PC-3 (cell line): ENCODE measurements around the gene ODAPH. TPM values are rescaled to one million over a fixed set of nuclear protein-coding genes. Genes with fewer than 3 reads are reported as not detected.
"Not testable (repeated sequence)": the region's sequence is repeated elsewhere in the genome, so short reads cannot be mapped to it uniquely, and the experiment has no call there.

Experiments used
- ATAC-seq: fragments of 200-7000 bp; cut with Tn5 transposase; 2 replicates; pipeline ENCODE4 v1.9.1; 2020; ENCODE audit warnings: mild to moderate bottlenecking, moderate library complexity
- BruUV-seq: library from RNA; stranded (reverse); fragments of 400-500 nt; replicated peaks from 2 replicates; lab custom pipeline; 2021; lab: Mats Ljungman, UMichigan
- CTCF ChIA-PET: fragments of 300-600 bp; sonication (Branson Sonifier 250); formaldehyde crosslinking; loops from one replicate; lab custom pipeline; 2022; ENCODE audit warnings: antibody characterized with exemption; lab: Charles Lee
- POLR2A ChIA-PET: fragments of 300-600 bp; sonication (Branson Sonifier 250); formaldehyde crosslinking; loops from one replicate; lab custom pipeline; 2022; ENCODE audit warnings: antibody characterized with exemption; ENCODE audit not compliant: unreplicated experiment; lab: Charles Lee
- DNase-seq: peaks from one replicate; pipeline ENCODE4 v3.0.0-alpha.2; 2015
- H2AFZ ChIP-seq: fragments of 300-600 bp; sonication (generic); 2 replicates; pipeline ENCODE4 v1.6.0; 2016; ENCODE audit warnings: antibody characterized with exemption, low read length
- H3F3A ChIP-seq: fragments of 300-600 bp; sonication (generic); one replicate; pipeline ENCODE4 v1.6.0; 2017; ENCODE audit warnings: antibody characterized with exemption, low read length, control low read depth, mild to moderate bottlenecking; ENCODE audit not compliant: unreplicated experiment
- H3K27ac ChIP-seq: fragments of 300-600 bp; sonication (generic); 2 replicates; pipeline ENCODE4 v1.5.1; 2016; ENCODE audit warnings: mild to moderate bottlenecking, low read length
- H3K27me3 ChIP-seq: fragments of 300-600 bp; sonication (generic); 2 replicates; pipeline ENCODE4 v1.6.1; 2016; ENCODE audit warnings: low read length, mixed read lengths
- H3K36me3 ChIP-seq: fragments of 300-600 bp; sonication (generic); 2 replicates; pipeline ENCODE4 v1.6.1; 2016; ENCODE audit warnings: low read depth, mixed run types, low read length, mixed read lengths
- H3K4me1 ChIP-seq: fragments of 300-600 bp; sonication (generic); 2 replicates; pipeline ENCODE4 v1.5.1; 2016; ENCODE audit warnings: low read length; ENCODE audit not compliant: insufficient read depth
- H3K4me2 ChIP-seq: fragments of 300-600 bp; sonication (generic); 2 replicates; pipeline ENCODE4 v1.6.0; 2016; ENCODE audit warnings: low read length
- H3K4me3 ChIP-seq: fragments of 300-600 bp; sonication (generic); 2 replicates; pipeline ENCODE4 v1.5.1; 2016; ENCODE audit warnings: mild to moderate bottlenecking, low read length, mixed read lengths
- H3K79me2 ChIP-seq: fragments of 300-600 bp; sonication (generic); 2 replicates; pipeline ENCODE4 v1.6.1; 2017; ENCODE audit warnings: low read length, mixed read lengths
- H3K9ac ChIP-seq: fragments of 300-600 bp; sonication (generic); 2 replicates; pipeline ENCODE4 v1.6.0; 2016; ENCODE audit warnings: mild to moderate bottlenecking, low read length
- H3K9me2 ChIP-seq: fragments of 300-600 bp; sonication (generic); replicated peaks from 2 replicates; pipeline ENCODE4 v1.6.1; 2016; ENCODE audit warnings: mixed run types, low read length, mixed read lengths
- H3K9me3 ChIP-seq: fragments of 300-600 bp; sonication (generic); 2 replicates; pipeline ENCODE4 v1.6.1; 2016; ENCODE audit warnings: low read length, mixed read lengths
- H4K20me1 ChIP-seq: fragments of 300-600 bp; sonication (generic); 2 replicates; pipeline ENCODE4 v1.6.1; 2016; ENCODE audit warnings: low read length, mixed read lengths
- EZH2 ChIP-seq: fragments of 300-600 bp; sonication (generic); IDR thresholded peaks from one replicate; pipeline ENCODE4 v1.6.1; 2017; ENCODE audit warnings: antibody characterized with exemption, mild to moderate bottlenecking, low read length; ENCODE audit not compliant: unreplicated experiment
- EZH2phosphoT487 ChIP-seq: fragments of 300-600 bp; sonication (generic); IDR thresholded peaks from 2 replicates; pipeline ENCODE4 v1.6.1; 2018; ENCODE audit warnings: mild to moderate bottlenecking, antibody characterized with exemption, low read length, borderline replicate concordance
- intact Hi-C: fragments of 100-400 bp; cut with micrococcal nuclease; formaldehyde crosslinking; loops from 2 replicates; pipeline ENCODE4 v1.9.0; 2023
- total RNA-seq: library from RNA; depleted of rRNA; stranded (reverse); fragments of >200 nt; gene quantifications from 2 replicates; pipeline ENCODE4 v1.2.3, GENCODE V29; 2014
- TF ChIP-seq, protein P1 (sequence below): fragments of 300-600 bp; sonication (generic); conservative IDR thresholded peaks from 2 replicates; pipeline ENCODE4 v1.5.1; 2017; ENCODE audit warnings: antibody characterized with exemption, low read depth, mild to moderate bottlenecking, low read length

Gene ODAPH
- total RNA-seq, 1 experiment from 2014 or later: not detected

- ATAC-seq (no peak), DNase-seq (no peak)
- no peak for TF ChIP-seq EZH2phosphoT487
- TF ChIP-seq, protein P1, sequence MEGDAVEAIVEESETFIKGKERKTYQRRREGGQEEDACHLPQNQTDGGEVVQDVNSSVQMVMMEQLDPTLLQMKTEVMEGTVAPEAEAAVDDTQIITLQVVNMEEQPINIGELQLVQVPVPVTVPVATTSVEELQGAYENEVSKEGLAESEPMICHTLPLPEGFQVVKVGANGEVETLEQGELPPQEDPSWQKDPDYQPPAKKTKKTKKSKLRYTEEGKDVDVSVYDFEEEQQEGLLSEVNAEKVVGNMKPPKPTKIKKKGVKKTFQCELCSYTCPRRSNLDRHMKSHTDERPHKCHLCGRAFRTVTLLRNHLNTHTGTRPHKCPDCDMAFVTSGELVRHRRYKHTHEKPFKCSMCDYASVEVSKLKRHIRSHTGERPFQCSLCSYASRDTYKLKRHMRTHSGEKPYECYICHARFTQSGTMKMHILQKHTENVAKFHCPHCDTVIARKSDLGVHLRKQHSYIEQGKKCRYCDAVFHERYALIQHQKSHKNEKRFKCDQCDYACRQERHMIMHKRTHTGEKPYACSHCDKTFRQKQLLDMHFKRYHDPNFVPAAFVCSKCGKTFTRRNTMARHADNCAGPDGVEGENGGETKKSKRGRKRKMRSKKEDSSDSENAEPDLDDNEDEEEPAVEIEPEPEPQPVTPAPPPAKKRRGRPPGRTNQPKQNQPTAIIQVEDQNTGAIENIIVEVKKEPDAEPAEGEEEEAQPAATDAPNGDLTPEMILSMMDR: no peak
- no peak for TF ChIP-seq EZH2
- H3K4me2 ChIP-seq: no peak overlapping the region
- intact Hi-C loops: no loop called here
- H3K9ac ChIP-seq: no peak overlapping the region
- H3K36me3 ChIP-seq: peaks cover 38% of the 10 kb centered on the region
- H3K79me2 ChIP-seq: no peaks in the 10 kb centered on the region
- POLR2A ChIA-PET: no interaction called here
- H3K27ac ChIP-seq: no peak overlapping the region
- CTCF ChIA-PET: no interaction called here
- no peaks in the 10 kb centered on the region for H3K9me2 ChIP-seq
- no TSS peak for BruUV-seq
- H3F3A ChIP-seq: no peaks in the 10 kb centered on the region
- H2AFZ ChIP-seq: no peak overlapping the region
- H3K4me3 ChIP-seq: no peak overlapping the region
- H3K9me3 ChIP-seq: no peaks in the 10 kb centered on the region
- H3K4me1 ChIP-seq: no peaks in the 10 kb centered on the region
- H4K20me1 ChIP-seq: no peaks in the 10 kb centered on the region
- no peaks in the 10 kb centered on the region for H3K27me3 ChIP-seq
Measured at GRCh38 chr4:75527482-75527881, 28.4 kb upstream of the ODAPH start.

DNA sequence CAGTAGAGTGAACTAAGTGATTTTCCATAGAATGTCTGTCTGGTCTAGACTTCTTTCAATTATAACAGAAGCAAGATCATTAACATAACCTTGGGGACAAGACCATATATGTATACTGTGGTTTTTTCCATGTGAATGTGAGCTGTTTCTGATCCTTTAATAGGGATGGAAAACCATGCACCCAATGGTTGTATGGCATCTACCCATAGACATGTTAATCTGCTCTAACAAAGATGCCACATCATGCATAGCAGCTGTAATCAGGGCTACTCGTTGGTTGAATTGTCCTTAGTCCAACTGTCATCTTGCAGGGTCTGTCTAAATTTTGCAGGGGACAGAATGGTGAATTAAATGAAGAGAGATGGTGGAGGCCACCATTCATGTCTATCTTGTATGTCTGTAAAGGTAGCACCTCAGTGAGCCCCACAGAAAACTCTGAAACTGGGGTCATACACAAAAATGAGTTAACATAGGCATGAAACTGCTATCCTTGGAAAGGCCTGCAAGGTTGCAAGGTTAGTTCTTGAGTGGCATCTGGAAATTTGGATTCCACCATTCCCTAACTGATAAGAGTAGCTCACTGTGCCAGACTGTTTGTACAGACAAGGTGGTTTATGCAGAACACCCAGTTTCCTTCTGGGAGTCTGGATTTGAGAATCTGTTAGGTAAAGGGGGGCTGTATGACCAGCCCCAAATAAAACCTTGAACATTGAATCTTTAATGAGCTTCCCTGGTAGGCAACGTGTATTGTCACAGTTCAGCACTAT, 25.1 kb upstream of the ODAPH start:
- H3K4me2 ChIP-seq: no peak overlapping the region
- no peaks in the 10 kb centered on the region for H3K4me1 ChIP-seq
- H3K36me3 ChIP-seq: peaks cover 38% of the 10 kb centered on the region
- H3F3A ChIP-seq: no peaks in the 10 kb centered on the region
- ChIA-PET CTCF (no interaction called here), POLR2A (no interaction called here)
- ATAC-seq (no peak), DNase-seq (no peak)
- BruUV-seq: no TSS peak
- H3K27ac ChIP-seq: no peak overlapping the region
- H3K4me3 ChIP-seq: no peak overlapping the region
- no peaks in the 10 kb centered on the region for H4K20me1 ChIP-seq
- no peak overlapping the region for H2AFZ ChIP-seq
- intact Hi-C loops: no loop called here
- no peaks in the 10 kb centered on the region for H3K79me2 ChIP-seq
- TF ChIP-seq, protein P1: no peak
- TF ChIP-seq EZH2phosphoT487: no peak
- TF ChIP-seq EZH2: no peak
- no peaks in the 10 kb centered on the region for H3K27me3 ChIP-seq
- no peaks in the 10 kb centered on the region for H3K9me3 ChIP-seq
- H3K9me2 ChIP-seq: no peaks in the 10 kb centered on the region
- no peak overlapping the region for H3K9ac ChIP-seq

DNA sequence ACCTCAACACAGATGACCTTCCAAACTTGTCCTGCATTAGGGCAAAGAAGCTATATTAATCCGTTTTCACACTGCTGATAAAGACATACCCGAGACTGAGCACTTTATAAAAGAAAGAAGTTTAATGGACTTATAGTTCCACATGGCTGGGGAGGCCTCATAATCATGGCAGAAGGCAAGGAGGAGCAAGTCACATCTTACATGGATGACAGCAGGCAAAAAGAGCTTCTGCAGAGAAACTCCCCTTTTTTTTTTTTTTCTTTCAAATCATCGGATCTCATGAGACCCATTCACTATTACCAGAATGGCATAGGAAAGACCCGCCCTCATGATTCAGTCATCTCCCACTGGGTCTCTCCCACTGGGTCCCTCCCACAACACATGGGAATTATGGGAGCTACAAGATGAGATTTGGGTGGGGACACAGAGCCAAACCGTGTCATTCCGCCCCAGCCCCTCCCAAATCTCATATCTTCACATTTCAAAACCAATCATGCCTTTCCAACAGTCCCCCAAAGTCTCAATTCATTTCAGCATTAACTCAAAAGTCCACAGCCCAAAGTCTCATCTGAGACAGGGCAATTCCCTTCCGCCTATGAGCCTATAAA, 24.2 kb upstream of the ODAPH start:
- ATAC-seq, H3K9ac ChIP-seq, H4K20me1 ChIP-seq, H3F3A ChIP-seq, POLR2A ChIA-PET, BruUV-seq, H3K4me2 ChIP-seq, intact Hi-C loops, H3K4me1 ChIP-seq, DNase-seq, H3K9me2 ChIP-seq, H3K27ac ChIP-seq, H3K4me3 ChIP-seq, CTCF ChIA-PET, H3K9me3 ChIP-seq, H2AFZ ChIP-seq, H3K27me3 ChIP-seq, H3K79me2 ChIP-seq: not testable (repeated sequence)
- peaks cover 36% of the 10 kb centered on the region for H3K36me3 ChIP-seq

GRCh38 chr4:75533339-75533887, 22.5 kb upstream of the ODAPH start:
- intact Hi-C loops, H4K20me1 ChIP-seq, CTCF ChIA-PET, ATAC-seq, DNase-seq, POLR2A ChIA-PET, H3K4me2 ChIP-seq, H3K27ac ChIP-seq, H3K4me1 ChIP-seq, H3K9me3 ChIP-seq, H3K4me3 ChIP-seq, H2AFZ ChIP-seq, H3F3A ChIP-seq, H3K9ac ChIP-seq, H3K79me2 ChIP-seq, BruUV-seq, H3K27me3 ChIP-seq, H3K9me2 ChIP-seq: not testable (repeated sequence)
- peaks cover 20% of the 10 kb centered on the region for H3K36me3 ChIP-seq

GRCh38 chr4:75533926-75534325, 21.9 kb upstream of the ODAPH start:
- H3K4me3 ChIP-seq, H2AFZ ChIP-seq, POLR2A ChIA-PET, H3K27ac ChIP-seq, H3K9ac ChIP-seq, BruUV-seq, H3K27me3 ChIP-seq, CTCF ChIA-PET, H4K20me1 ChIP-seq, H3K4me2 ChIP-seq, H3K79me2 ChIP-seq, H3F3A ChIP-seq, H3K9me3 ChIP-seq, ATAC-seq, H3K4me1 ChIP-seq, DNase-seq, intact Hi-C loops, H3K9me2 ChIP-seq: not testable (repeated sequence)
- H3K36me3 ChIP-seq: peaks cover 20% of the 10 kb centered on the region
